ENCODE results near the gene ACSS3.
"Not testable (repeated sequence)": the region's sequence is repeated elsewhere in the genome, so short reads cannot be mapped to it uniquely, and the experiment has no call there.

The ACSS3 gene

GRCh38 chr12:81077686-81078441 is at the start of gene ACSS3:
ACSS3 (plus strand) TSS chr12:81078079; CDS start chr12:81078121, 42 bp downstream.
- no peak for DNase-seq

GRCh38 chr12:81034926-81035325 is 43.0 kb upstream of the ACSS3 start:
- DNase-seq, result no peak

GRCh38 chr12:81039231-81039630 is 38.6 kb upstream of the ACSS3 start:
- DNase-seq, result no peak

- DNase-seq, result no peak
These were observed 33.7 kb upstream of the ACSS3 start for GRCh38 chr12:81043979-81044740.

- not testable (repeated sequence) for DNase-seq
These were observed 12.9 kb upstream of the ACSS3 start for GRCh38 chr12:81064971-81065370.

- no peak for DNase-seq
These were observed 7.0 kb upstream of the ACSS3 start for GRCh38 chr12:81070846-81071245.

GRCh38 chr12:81075539-81075938 is 2.3 kb upstream of the ACSS3 start:
- no peak for DNase-seq

- DNase-seq, result no peak
These were observed 572 bp upstream of the ACSS3 start for GRCh38 chr12:81077329-81077685.

GRCh38 chr12:81078469-81079196 is 754 bp downstream of the ACSS3 start:
- no peak for DNase-seq

GRCh38 chr12:81079280-81080076 is 1.6 kb downstream of the ACSS3 start:
- no peak for DNase-seq

- no peak for DNase-seq
These were observed 2.6 kb downstream of the ACSS3 start for GRCh38 chr12:81080431-81080983.

- DNase-seq, result no peak
These were observed 3.8 kb downstream of the ACSS3 start for GRCh38 chr12:81081726-81082125.

GRCh38 chr12:81083018-81083417 is 5.1 kb downstream of the ACSS3 start:
- no peak for DNase-seq

GRCh38 chr12:81083906-81084513 is 6.1 kb downstream of the ACSS3 start:
- no peak for DNase-seq

- DNase-seq, result no peak
These were observed 7.0 kb downstream of the ACSS3 start for GRCh38 chr12:81084811-81085350.

GRCh38 chr12:81085832-81086231 is 8.0 kb downstream of the ACSS3 start:
- no peak for DNase-seq

GRCh38 chr12:81086342-81086741 is 8.5 kb downstream of the ACSS3 start:
- no peak for DNase-seq

GRCh38 chr12:81088221-81088620 is 10.3 kb downstream of the ACSS3 start:
- no peak for DNase-seq

GRCh38 chr12:81089412-81089811 is 11.5 kb downstream of the ACSS3 start:
- no peak for DNase-seq

GRCh38 chr12:81092053-81092452 is 14.2 kb downstream of the ACSS3 start:
- DNase-seq, result no peak

GRCh38 chr12:81094718-81095360 is 17.0 kb downstream of the ACSS3 start:
- no peak for DNase-seq
